ENCODE measurements around the gene FOXRED1.
A peak's percentile ranks its signal among the peaks of the same experiment; 100 is the strongest.
"Not testable (repeated sequence)": the region's sequence is repeated elsewhere in the genome, so short reads cannot be mapped to it uniquely, and the experiment has no call there.

The FOXRED1 gene

DNA sequence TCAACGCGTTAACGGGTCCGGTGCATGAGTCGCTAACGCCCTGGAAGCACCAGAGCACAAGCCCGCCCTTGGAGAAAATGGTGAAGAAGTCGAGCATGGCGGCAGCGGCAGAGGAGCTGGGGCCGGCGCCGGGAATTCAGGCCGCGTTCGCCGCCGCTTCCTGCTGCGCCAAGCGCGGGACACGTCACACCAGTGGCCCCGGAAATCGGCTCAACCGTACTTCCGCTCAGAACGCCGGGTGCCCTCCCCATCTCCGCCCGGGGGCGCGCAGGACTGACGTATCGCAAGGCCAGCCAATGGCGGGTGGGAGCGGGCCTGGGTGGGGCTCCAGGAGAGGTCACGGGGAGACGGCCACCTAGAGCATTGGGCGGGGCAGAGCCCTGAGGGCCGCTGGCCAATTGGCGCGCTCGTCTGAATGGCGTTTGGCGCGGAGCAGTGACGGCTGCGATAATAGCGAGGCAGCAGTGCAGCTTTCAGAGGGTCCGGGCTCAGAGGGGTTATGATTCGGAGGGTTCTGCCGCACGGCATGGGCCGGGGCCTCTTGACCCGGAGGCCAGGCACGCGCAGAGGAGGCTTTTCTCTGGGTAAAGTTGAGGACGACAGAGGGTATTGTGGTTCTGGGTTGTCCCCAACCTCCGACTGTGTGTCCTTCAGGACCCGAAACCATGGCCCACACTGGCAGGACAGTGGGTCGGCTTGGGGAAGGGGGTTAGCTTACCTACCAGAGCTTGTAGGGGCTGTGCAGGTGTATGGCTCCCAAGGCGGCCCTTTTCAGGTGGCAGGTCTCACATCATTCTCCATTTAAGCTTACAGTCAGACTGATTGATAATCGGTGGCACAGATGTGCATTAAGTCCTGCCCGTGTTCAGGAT, at the start of gene FOXRED1, which contains the start of gene SRPRA:
Gene FOXRED1, plus strand, starts transcription at position 447 of the 872 bp plus-strand sequence. Its CDS starts 53 bp downstream, at position 500.
Gene SRPRA, minus strand, starts transcription at position 188 of the 872 bp plus-strand sequence. Its CDS starts 91 bp downstream, at position 97.
- DNase-seq (ENCODE audit: low spot score): peak; percentile 99

DNA sequence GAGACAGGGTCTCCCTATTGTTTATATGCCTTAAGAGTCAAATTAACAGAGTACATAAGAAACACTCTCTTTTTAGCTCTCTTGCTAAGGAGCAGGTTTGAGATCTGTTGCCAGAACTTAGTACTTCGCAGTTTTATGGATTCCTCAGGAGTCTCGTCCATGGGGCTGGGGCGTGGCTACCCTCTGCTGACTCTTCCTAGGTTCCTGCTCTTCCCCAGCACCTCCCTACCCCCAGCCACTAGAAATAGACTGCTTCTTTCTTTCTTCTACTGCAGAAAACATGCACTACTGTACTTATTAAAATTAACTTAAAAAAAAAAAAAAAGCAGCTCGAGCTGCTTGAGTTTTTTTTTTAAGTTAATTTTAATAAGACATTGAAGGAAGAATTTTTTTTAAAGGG, 49.4 kb upstream of the FOXRED1 start:
- DNase-seq (ENCODE audit: low spot score): no peak

DNA sequence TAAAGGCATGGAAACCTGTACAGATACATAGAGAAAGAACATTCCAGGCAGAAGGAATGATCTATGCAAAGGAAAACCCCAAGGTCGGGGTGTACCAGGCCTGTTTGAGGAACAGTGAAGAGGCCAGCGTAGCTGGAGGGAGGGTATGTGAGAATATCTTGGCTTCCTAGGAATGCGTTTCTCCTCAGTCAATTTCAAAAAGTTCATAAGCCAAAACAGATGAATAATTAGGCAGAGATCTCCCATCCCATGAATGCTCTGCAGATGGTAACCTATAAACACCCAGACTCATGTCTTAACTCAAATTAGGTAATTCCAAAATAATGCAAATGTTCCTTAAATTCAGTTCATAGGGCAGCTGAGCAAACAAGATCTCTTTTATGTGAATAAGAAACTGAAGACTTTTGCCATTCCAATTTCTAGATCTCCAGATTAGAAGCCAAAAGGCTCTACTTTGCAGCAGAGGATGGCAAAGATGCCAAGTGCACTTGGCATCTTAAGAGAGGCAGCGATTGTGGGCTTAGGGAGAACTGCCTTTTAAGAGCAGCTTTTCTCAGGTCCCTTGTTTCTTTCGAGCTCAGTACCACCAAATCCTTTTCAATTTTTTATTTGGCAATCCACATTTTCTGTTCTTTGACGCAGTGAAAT, 44.2 kb upstream of the FOXRED1 start:
- DNase-seq (ENCODE audit: low spot score): no peak

DNA sequence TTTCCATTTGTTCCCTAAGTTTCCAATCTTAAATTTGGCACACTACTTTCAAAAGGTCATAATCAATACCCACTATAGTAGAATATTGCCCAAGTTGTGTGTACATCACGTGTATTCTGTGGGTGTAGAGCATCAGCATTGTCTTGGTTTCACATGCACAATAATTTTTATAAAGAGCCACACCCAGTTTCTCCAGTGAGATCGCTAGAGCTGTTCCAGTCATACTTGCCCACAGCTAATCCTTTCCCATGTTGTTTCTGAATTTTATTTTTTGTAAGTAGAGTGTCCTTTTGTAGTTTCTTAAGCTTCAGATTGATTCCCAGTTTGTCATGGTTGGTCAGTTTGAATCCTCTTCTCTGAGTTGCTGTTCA, 43.7 kb upstream of the FOXRED1 start:
- DNase-seq (ENCODE audit: low spot score): no peak

DNA sequence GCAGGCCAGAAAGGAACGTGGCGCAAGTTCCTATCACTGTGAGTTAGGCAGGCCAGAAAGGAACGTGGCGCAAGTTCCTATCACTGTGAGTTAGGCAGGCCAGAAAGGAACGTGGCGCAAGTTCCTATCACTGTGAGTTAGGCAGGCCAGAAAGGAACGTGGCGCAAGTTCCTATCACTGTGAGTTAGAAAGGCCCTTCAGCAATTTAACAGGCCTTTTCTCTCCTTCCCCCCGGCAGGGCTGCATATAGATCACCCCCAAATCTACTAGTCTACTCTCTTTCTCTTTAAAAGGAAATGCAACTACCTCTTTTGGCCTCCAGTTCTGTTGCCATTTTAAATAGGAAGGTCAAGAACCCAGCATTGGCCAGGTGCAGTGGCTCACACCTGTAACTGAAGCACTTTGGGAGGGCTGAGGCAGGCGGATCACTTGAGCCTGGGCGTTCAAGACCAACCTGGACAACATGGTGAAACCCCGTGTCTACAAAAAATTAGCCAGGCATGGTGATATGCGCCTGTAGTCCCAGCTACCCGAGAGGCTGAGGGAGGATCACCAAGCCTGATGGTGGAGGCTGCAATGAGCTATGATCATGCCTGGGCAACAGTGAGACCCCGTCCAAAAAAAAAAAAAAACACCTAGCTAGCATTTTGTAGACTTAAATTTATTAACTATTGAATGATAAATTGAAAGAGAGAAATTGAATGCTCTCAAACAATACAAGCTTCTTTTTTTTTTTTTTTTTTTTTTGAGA, 42.4 kb upstream of the FOXRED1 start:
- DNase-seq (ENCODE audit: low spot score): no peak

DNA sequence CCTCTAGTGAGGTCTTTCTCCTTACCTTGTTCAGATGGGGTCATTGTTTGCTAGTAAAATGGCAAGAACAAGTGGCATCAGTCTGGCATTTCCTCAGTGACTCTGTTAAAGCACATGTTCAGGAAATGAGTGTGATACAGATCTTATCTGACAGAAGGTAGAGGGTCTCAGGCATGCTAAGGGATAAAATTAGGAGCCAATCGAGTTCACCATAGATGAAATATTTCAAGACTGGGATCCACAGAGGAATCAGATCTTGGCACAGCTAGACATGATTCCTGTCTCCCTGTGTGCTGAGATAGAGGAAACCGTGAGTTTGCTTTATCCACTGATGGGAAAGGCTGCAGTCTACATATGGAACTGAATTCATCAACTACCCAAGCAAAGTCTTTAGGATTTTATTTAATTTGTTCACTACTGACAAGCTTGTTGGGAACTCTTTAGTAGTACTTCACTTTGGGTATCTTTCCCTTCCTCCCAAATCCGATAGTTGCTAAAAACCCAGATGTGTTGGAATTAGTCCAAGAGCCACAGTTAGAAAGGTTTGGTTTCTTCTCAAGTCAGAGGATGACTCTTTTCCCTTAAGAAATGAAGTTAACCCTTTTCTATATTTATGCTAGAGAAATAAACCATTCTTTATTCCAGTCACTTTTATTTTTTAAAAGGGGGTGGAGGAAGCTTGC, 39.0 kb upstream of the FOXRED1 start:
- no peak for DNase-seq (ENCODE audit: low spot score)

DNA sequence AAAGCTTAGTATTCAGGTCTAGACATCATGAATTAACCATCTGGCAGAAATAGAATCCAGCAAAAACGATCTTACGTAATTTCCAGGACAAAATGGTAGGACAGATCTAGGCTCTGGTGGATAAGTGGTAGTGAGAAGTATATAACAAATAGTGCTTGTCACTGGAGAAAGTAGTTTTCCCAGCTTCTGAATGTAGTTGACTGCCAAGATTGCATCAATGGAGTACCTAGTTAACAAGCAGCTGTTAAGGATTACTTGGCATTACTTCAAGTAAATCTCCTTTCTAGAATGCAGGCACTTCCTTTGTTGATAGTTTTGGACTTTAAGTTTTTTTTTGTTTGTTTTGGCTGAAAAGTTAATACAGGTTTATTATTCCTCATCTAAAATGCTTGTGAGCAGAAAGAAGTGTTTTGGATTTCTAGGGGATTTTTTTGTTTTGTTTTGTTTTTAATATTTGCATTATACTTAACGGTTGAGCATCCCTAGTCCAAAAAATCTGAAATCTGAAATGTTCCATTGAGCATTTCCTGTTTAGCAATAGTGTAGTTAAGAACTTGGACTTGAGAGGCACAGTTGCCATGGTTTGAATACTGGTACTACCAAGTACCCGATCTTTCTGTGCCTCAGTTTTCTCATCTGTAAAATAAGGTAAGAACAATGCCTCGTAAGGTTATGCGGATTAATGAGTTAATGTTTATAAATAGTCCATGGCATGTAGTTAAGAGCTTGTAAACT, 37.1 kb upstream of the FOXRED1 start:
- DNase-seq (ENCODE audit: low spot score): no peak

DNA sequence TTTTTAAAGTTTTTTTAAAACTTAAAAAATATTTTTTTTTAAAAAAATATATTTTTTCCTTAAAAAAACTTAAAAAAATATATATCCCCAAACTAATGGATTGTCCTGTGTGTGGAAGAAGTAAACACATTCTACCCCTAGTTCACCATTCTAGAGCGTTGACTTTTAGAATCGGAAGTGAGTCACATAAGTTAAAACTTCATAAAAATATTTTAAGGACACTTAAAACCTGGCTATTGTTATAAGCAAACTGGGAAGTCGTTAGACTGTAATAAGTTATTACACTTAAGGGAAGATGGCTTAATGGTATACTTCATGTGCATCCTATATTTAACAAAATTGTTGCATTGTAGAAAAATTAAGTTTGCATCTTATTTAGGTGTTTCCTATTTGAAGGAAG, 36.3 kb upstream of the FOXRED1 start:
- DNase-seq (ENCODE audit: low spot score): no peak

DNA sequence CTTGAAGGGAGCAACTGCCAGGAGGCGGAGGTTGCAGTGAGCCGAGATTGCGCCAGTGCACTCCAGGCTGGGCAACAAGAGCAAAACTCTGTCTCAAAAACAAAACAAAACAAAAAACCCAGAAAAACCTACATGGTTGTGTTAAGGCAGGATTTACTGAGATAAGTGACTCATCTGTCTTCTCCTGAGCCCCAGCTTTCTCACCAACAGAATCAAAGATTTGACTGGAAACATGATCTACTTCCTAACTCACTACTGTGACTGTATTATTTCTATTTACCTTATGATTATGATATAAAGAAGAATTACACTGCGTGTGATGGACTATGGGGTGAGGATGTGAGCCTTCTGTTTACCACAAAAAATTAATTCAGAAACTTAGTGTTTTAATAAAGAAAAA, 35.6 kb upstream of the FOXRED1 start:
- DNase-seq (ENCODE audit: low spot score): no peak

DNA sequence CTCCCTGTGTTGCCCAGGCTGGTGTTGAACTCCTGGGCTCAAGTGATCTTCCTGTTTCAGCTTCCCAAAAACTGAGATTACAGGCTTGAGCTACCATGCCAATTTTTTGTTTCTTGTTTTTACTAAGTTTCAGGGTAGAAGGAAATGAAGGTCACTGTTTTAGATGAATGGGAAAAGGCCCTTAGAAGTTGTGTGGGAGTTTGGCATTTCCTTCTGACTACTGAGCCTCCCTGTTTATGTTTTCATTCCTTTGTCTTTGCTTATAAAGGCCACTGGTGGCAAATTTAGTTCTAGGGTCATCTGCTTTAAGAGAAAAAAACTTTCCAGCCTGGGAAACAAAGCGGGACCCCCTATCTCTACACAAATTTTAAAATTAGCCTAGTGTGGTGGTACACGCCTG, 22.3 kb upstream of the FOXRED1 start:
- DNase-seq (ENCODE audit: low spot score): no peak

DNA sequence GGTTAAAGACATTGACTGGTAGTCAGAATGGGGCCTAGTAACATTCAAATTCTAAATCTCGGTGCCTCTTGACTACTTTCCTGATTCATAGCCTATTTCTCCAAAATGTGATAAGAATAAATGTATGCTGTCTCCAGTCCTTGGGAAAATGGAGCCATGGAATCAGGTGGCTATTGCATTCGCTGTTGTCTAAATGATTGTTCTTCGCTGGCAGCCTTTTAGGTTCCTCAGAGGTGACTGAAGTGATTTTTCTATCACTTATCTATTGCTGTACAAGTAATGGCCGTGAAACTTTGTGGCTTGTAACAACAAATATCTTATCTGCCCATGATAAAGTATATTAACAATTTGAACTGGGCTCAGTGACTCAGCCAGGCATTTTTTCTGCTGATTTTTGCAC, 15.7 kb upstream of the FOXRED1 start:
- DNase-seq (ENCODE audit: low spot score): no peak

DNA sequence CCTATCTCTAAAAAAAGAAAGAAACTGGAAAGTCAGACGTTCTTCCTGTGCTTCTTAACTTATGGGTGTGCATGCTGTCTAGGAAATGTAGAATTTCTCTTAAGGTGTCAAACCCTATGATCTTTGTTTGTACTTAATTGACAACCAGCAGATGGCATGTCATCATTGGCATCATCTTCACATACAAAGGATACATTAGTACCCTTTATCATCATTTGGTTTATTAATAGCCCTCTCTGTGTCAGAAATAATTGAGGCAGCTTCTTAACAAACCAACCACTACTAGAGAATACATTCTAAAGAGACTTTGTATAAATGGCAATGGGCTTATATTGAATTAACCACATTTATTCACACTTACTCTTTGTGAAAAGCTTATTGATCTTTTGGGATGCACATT, 14.1 kb upstream of the FOXRED1 start:
- DNase-seq (ENCODE audit: low spot score): no peak

DNA sequence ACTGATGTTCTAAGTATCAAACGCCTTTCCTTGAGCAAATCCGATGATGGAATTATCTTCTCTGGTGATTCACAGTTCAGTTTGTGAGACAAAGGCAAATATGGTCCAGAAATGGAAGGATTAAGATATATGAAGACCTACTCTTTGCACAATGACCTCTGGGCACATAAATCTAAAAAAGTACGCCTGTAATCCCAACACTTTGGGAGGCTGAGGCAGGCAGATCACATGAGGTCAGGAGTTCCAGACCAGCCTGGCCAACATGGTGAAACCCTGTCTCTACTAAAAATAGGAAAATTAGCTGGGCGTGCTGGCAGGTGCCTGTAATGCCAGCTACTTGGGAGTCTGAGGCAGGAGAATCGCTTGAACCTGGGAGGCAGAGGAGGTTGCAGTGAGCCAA, 13.4 kb upstream of the FOXRED1 start:
- DNase-seq (ENCODE audit: low spot score): not testable (repeated sequence)

DNA sequence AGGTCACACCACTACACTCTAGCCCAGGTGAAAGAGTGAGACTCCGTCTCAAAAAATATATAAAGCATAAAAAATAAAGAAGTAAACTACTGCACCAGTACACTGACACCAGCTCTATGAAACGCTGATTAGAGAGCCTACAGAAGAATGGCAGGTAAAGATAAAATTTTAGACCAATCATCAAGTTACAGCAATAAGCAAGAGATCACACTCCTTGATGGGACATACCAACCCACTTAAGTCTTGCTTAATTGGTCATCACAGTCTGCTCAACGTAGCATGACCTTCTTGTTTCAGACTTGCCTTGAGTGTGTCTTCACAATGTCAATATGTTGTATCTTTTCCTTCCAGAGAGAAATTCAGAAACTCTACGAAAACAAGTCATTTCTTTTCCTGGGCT, 12.7 kb upstream of the FOXRED1 start:
- no peak for DNase-seq (ENCODE audit: low spot score)

DNA sequence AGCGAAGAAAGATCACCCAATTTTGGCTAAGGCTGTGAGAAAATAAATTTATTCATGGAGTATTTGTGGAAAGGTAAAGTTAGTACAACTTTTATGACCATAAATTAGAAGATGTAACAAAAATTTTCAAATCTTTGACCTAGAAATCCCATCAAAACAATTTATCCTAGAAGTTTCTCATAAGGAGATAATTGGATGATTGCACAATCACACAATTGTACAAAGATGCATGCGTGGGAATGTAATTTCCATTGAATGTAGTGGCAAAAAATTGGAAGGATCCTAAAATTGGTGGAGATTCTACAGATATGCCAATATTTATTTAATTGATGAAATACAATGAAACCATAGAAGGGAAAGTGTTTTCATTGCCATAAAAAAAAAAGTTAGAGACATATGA, 11.8 kb upstream of the FOXRED1 start:
- no peak for DNase-seq (ENCODE audit: low spot score)

DNA sequence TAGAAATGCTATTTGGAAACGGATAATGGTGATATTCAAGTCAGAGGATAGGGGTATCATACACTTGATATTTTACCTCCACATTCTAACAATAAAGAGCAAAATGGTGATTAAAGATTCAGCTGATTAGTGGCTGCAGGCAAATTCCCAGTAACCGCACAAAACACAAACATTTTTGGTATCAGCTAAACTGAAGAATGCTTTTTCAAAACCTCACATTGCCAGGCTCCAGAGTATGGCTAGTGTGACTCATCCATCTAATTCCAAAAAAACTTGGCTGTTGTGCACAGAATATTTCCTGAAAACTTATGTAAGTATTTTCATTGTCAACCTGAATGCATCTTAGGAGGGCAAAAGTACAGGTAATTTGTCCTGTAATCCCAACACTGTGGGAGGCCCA, 11.2 kb upstream of the FOXRED1 start:
- no peak for DNase-seq (ENCODE audit: low spot score)

DNA sequence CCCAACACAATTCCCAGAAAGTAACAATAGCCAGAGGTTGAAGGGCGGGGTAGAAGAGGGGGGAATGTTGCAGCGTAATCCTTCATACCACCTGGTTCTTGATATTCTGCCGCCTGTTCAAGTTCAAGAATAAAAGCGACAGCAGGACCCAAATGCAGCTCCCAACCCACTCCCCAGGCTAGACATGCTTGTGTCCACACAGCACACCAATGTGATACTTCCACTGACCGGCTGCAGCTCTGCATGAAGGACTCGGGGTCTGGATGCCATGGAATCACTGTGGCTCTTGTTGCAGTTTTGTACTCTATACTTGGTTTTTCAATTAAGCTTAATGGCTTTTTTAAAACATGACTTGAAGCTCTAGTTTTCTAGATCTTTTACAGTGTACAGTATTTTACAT, 6.7 kb upstream of the FOXRED1 start:
- DNase-seq (ENCODE audit: low spot score): no peak

DNA sequence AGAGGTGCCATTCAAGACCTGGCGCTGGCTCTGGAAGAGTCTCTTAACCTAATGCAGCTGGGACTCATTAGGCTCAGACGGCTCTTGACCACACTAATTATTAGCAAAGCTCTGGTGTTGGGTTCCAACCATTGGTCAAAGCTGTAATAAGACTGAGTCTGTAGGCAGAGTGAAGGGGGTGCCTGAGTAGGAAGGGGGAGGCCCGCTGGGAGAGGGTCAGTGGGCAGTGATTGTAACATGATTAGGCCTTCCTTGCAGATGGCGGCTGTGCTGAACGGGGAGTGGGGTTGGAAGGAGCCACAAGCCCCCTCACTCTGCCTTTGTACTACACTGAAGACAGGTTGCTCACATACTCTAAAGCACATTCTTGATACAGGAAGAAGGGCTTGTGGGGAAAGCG, 5.5 kb upstream of the FOXRED1 start:
- no peak for DNase-seq (ENCODE audit: low spot score)

DNA sequence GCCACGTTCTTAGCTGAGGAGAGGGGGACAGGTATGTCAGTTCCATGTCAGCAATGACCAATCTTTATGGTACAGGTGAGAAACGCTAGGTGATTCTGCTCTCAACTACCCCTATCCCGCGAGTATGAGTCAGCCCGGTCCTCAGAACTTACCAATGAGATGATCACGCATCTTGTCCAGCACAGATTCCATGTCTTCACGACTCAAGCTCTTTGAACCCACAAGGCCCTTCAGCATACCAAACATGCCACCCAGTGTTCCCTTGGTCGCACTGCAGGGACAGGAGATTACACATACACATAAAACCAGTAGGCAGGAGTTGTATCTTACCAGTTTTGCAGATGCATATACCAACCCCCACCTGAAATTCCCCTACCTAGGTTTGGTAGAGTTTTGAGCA, 3.1 kb upstream of the FOXRED1 start:
- no peak for DNase-seq (ENCODE audit: low spot score)

DNA sequence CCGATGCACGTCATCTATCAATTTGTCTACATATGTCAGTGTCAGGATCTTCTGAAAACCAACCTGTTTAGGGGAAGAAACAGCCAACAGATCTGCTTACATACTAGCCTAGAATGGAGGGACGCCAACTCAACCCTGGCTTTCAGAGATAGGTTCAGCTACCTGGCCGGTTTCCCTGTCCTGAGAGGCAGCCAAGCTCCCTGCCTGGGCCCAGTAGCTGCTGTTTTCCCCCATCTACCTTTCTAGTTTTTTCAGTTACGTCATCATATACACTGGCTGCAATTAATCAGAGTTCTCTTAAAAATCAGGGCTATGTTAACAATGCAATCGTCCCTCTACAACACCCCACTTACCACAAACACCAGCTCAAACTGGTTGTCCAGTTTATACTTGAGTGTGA, 1.3 kb upstream of the FOXRED1 start:
- no peak for DNase-seq (ENCODE audit: low spot score)

DNA sequence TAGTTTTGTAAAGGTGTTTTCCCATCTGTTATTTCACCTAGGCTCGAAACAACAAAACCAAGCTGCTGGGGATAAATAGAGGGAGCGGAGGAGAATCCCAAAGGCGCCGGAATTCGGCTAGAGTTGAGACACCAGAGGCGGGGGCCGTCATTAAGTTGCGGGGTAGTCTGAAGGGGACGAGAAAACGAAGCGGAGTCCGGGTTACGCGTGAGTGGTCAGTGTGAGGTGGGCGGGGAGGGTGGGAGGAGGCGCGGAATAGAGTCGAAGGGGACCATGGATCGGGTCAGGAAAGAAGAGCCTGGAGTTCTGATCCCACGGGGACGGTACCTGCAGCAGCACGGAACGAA, 620 bp upstream of the FOXRED1 start:
- DNase-seq (ENCODE audit: low spot score): peak; percentile 22

DNA sequence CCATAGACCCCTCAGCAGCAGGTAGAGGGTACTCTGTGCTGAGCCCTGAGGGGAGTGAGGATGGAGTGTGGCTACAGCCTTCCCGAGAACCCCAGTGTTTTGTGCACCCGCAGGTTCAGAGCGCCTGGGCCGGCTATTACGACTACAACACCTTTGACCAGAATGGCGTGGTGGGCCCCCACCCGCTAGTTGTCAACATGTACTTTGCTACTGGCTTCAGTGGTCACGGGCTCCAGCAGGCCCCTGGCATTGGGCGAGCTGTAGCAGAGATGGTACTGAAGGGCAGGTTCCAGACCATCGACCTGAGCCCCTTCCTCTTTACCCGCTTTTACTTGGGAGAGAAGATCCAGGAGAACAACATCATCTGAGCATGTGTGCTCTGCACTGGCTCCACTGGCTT, 8.4 kb downstream of the FOXRED1 start:
- DNase-seq (ENCODE audit: low spot score): no peak
